ENCODE measurements around the gene POU2F3. TPM values are rescaled to one million over a fixed set of nuclear protein-coding genes. Genes with fewer than 3 reads are reported as not detected.
"Not testable (repeated sequence)": the region's sequence is repeated elsewhere in the genome, so short reads cannot be mapped to it uniquely, and the experiment has no call there.

Gene POU2F3
- total RNA-seq, 1 donor from 2014 or later, result 4.6 TPM

GRCh38 chr11:120249279-120250262 is 9.6 kb downstream of the POU2F3 start:
- intact Hi-C loops (cut with DNase I), result loop anchor here (10.0 kb wide), 1 partner anchor 55 kb away; no protein-coding TSS in a partner anchor
- DNase-seq (no peak), ATAC-seq (no peak)
- no peak overlapping the region for H3K27ac ChIP-seq
- no peaks in the 10 kb centered on the region for H3K36me3 ChIP-seq
- no peaks in the 10 kb centered on the region for H3K4me1 ChIP-seq
- H3K27me3 ChIP-seq (ENCODE audit: low read depth), result peaks cover 52% of the 10 kb centered on the region
- H3K9me3 ChIP-seq, result no peaks in the 10 kb centered on the region
- no peak for TF ChIP-seq CTCF (IDR thresholded peaks at IDR 0.05)
- H3K4me3 ChIP-seq, result no peak overlapping the region

DNA sequence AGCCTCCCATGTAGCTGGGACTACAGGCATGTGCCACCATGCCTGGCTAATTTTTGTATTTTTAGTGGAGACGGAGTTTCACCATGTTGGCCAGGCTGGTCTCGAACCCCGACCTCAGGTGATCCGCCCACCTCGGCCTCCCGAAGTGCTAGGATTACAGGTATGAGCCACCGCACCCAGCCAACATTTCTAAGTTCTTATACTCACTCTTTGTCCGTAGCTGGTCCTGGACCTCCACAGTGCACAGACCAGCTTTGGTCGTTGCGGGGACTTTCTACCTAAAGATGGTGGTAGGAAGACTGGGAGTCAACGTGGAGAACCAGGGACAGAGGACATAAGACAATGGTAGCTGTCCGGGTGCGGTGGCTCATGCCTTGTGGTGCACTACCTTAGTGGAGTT is 13.4 kb downstream of the POU2F3 start:
- H3K4me1 ChIP-seq; H3K4me3 ChIP-seq; H3K9me3 ChIP-seq; H3K27ac ChIP-seq; intact Hi-C loops (cut with DNase I); DNase-seq; ATAC-seq; H3K36me3 ChIP-seq: not testable (repeated sequence)
- peaks cover 54% of the 10 kb centered on the region for H3K27me3 ChIP-seq (ENCODE audit: low read depth)

DNA sequence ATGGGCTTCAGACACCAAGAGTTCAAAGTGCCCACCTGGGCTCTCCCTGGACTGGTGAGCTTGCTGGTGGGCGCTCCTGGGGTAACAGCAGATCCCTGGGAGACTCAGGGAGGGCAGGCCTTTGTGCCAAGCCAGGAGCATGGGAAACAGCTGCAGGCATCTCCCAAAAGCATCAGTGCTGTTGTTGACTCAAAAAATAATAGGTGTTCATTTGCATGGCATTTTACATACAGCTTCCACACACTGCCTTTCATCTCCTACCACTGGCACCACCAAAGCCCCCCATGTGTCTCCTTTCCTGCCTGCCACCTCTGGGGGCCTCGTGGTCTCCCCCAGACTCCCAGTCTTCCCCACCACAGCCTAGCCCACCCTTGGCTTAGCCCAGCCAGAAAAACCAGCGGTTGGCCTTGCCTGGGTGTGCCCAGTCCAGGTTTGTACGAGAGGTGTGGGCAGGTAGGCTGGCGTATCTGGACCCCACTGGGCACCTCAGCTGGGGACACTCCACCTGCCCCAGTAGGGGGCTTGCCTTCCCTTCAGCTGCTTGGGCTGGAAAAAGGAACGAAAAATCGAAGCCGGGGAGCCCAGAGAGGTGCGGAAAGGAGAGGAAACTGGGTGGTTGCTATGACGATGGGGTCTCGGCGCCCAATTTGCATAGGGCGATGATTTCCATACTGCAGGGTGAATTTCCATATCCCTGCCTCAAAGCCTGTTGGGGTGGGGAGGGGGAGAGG is 15.0 kb downstream of the POU2F3 start:
- no peak for TF ChIP-seq CTCF (IDR thresholded peaks at IDR 0.05)
- DNase-seq (no peak), ATAC-seq (no peak)
- H3K9me3 ChIP-seq, result no peaks in the 10 kb centered on the region
- peaks cover 43% of the 10 kb centered on the region for H3K27me3 ChIP-seq (ENCODE audit: low read depth)
- no peak overlapping the region for H3K4me3 ChIP-seq
- no peak overlapping the region for H3K27ac ChIP-seq
- intact Hi-C loops (cut with DNase I), result no loop called here
- no peaks in the 10 kb centered on the region for H3K36me3 ChIP-seq
- H3K4me1 ChIP-seq, result no peaks in the 10 kb centered on the region

DNA sequence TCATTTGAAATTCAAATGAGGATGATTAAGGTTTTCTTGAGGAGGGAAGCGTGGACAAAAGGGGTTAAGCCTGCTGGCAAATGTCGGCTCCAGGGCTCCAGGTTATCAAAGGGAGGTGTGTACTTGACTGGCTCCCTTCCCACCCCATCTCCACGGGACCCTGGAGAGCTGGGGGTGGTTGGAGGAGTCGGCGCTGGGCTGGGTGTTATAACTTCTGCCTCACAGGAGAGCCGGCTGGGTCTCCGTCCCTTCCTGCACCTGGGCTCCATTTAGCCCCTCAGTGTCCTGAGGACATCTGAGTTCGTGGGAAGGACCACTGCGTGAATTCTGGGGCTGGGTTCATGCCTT is 15.6 kb downstream of the POU2F3 start:
- DNase-seq (no peak), ATAC-seq (no peak)
- Histone ChIP-seq H3K27ac (no peak overlapping the region), H3K36me3 (no peaks in the 10 kb centered on the region), H3K4me1 (no peaks in the 10 kb centered on the region), H3K27me3 (ENCODE audit: low read depth) (peaks cover 42% of the 10 kb centered on the region), H3K9me3 (no peaks in the 10 kb centered on the region), H3K4me3 (no peak overlapping the region)
- intact Hi-C loops (cut with DNase I), result no loop called here
- TF ChIP-seq CTCF (IDR thresholded peaks at IDR 0.05), result no peak

DNA sequence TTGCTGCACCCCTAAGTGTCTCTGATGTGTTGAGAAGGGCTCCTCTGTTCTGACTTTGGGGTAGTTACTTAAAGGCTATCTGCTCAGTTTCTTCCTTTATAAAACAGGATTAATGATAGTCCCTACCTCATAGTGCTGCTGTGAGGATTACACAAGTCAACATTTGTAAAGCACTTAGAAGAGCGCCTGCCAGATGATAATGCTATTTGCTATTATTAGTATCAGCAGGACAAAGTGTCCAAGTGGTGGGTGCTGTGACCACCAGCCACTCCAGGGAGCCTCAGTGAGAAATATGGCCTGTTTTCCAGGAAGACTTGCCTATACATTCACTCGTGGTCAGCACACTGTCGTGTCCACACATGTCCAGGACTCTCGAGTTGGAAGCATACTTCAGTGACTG is 16.2 kb downstream of the POU2F3 start:
- DNase-seq, result no peak
- no peak for ATAC-seq
- H3K27ac ChIP-seq, result no peak overlapping the region
- no peaks in the 10 kb centered on the region for H3K36me3 ChIP-seq
- no peaks in the 10 kb centered on the region for H3K9me3 ChIP-seq
- TF ChIP-seq CTCF (IDR thresholded peaks at IDR 0.05), result no peak
- H3K4me1 ChIP-seq, result no peaks in the 10 kb centered on the region
- peaks cover 42% of the 10 kb centered on the region for H3K27me3 ChIP-seq (ENCODE audit: low read depth)
- H3K4me3 ChIP-seq, result no peak overlapping the region
- intact Hi-C loops (cut with DNase I), result no loop called here

DNA sequence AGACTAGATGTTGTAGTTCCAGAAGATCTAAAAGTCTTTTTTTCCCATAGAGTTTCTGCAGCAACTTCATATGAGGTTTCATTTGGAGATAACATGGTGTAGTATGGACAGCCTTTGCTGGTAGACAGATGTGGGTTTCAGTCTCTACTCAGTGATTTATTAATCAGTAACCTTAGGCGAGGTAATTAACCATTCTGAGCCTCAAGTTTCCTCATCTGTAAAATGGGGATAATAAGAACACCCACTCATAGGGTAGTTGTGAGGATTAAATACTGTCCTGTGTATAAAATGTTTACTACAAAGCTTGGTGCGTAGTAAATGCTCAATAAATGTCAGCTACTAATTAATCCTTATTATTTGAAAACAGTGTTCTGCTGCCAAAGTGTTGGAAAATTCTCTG is 16.8 kb downstream of the POU2F3 start:
- H3K36me3 ChIP-seq, result no peaks in the 10 kb centered on the region
- intact Hi-C loops (cut with DNase I), result no loop called here
- no peaks in the 10 kb centered on the region for H3K4me1 ChIP-seq
- no peak overlapping the region for H3K4me3 ChIP-seq
- no peak for TF ChIP-seq CTCF (IDR thresholded peaks at IDR 0.05)
- ATAC-seq (no peak), DNase-seq (no peak)
- H3K27ac ChIP-seq, result no peak overlapping the region
- peaks cover 42% of the 10 kb centered on the region for H3K27me3 ChIP-seq (ENCODE audit: low read depth)
- no peaks in the 10 kb centered on the region for H3K9me3 ChIP-seq
